Measurements from ENCODE around the gene DMWD.

Gene DMWD

DNA sequence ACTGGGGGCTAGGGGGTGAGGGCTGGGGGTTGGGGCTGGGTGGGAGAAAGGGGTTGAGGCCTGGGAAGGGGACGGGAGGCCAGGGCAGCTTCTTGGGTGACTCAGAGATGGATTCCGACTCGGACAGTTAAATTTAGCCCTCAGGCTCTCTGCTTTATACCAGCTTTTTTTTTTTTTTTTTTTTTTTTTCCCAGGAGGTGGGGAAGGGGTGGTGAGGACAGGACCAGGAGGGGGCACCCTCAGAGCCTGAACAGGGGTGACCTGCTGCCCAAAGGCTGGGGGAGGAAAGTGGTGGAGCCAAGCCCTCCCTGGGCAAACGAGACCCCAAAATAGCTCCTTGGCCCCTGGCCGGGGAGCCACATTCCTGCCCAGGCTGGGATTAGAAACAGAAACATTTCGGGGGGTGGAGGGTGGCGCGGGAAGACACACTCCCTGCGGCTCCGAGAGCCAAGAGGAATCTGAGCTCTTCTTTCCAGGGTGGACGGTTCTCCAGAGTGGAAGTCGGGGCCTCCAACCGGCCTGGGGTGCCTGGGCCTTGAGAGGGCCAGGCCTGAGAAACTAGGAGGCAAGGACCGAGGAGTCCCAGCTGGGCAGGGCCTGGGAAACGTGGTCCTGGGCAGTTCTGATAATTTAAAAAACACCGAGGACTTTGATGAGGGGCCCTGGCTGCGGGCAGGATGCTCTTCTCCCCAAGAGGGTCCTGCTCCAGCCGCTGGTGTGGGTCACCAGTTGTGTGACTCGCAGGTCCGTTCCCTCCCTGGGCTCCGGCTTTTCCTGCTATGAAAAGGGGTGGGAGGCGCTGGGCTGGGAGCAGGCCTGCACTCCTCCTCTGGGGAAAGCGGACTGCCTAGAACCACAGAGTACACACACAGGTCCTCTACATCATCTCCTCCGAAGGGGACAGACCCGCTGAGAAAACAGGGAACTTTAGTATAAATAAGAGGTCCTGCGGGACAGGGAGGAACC is 9.5 kb downstream of the DMWD start:
- no peak overlapping the region for H3K4me2 ChIP-seq (ENCODE audit: low read length)

DNA sequence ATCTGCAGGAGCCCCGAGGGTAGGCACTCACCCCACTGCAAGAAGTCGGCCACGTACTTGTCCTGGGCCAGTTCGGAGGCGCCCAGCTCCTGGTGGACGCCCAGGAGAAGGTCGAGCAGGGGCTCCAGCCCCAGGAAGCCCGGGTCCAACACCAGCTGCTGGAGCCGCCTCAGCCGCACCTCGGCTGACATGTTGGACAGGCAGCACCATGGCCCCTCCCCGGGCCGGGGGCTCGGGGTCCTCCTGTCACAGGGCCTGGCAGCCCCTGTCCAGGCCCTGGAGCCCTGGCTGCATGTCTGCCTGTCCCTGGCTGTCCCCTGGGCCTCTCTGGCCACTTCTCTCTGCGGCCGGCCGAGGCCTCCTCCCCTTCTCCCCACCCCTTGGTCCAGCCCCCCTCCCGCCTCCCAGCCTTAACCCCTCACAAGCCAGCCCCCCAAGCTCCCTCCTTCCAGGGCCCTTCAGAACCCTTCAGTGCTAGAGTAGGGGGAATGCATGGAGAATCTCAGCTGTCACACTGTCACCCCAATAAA is 10.4 kb downstream of the DMWD start, which contains the start of gene DMPK:
DMPK (minus strand) TSS at position 329 of the 530 bp plus-strand sequence; CDS start at position 191, 138 bp downstream.
- no peaks in the 10 kb centered on the region for H3K27me3 ChIP-seq (ENCODE audit: control insufficient read depth, low read length)

More for the DNA sequence above, 9.5 kb downstream of the DMWD start:
- no peak overlapping the region for H3K27ac ChIP-seq (ENCODE audit: low read depth, low read length)
- peaks cover 19% of the 10 kb centered on the region for H3K4me1 ChIP-seq (ENCODE audit: control insufficient read depth, low read length)
- no peak overlapping the region for H3K4me3 ChIP-seq (ENCODE audit: low read length)
- TF ChIP-seq, protein P1, sequence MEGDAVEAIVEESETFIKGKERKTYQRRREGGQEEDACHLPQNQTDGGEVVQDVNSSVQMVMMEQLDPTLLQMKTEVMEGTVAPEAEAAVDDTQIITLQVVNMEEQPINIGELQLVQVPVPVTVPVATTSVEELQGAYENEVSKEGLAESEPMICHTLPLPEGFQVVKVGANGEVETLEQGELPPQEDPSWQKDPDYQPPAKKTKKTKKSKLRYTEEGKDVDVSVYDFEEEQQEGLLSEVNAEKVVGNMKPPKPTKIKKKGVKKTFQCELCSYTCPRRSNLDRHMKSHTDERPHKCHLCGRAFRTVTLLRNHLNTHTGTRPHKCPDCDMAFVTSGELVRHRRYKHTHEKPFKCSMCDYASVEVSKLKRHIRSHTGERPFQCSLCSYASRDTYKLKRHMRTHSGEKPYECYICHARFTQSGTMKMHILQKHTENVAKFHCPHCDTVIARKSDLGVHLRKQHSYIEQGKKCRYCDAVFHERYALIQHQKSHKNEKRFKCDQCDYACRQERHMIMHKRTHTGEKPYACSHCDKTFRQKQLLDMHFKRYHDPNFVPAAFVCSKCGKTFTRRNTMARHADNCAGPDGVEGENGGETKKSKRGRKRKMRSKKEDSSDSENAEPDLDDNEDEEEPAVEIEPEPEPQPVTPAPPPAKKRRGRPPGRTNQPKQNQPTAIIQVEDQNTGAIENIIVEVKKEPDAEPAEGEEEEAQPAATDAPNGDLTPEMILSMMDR (IDR thresholded peaks at IDR 0.05; ENCODE audit: low read depth, low read length, poor library complexity, severe bottlenecking), result no peak
- no peak for TF ChIP-seq EZH2phosphoT487 (IDR thresholded peaks at IDR 0.05; ENCODE audit: borderline replicate concordance, low read length)
- H3K36me3 ChIP-seq (ENCODE audit: control insufficient read depth, low read length), result peaks cover 26% of the 10 kb centered on the region
- H3K9me3 ChIP-seq (ENCODE audit: control insufficient read depth, insufficient read depth, low read length), result no peaks in the 10 kb centered on the region
- peaks cover 18% of the 10 kb centered on the region for H4K20me1 ChIP-seq (ENCODE audit: control insufficient read depth, insufficient read depth, low read depth, low read length)
- no peaks in the 10 kb centered on the region for H3K9me2 ChIP-seq (replicated peaks; ENCODE audit: control insufficient read depth, low read length)
- H3K27me3 ChIP-seq (ENCODE audit: control insufficient read depth, low read length), result no peaks in the 10 kb centered on the region
- no peaks in the 10 kb centered on the region for H3K79me2 ChIP-seq (ENCODE audit: control insufficient read depth, low read length)
- peaks cover 5% of the 10 kb centered on the region; the same call in 1 of the 2 replicates for H3F3A ChIP-seq (ENCODE audit: control insufficient read depth, insufficient read depth)

DNA sequence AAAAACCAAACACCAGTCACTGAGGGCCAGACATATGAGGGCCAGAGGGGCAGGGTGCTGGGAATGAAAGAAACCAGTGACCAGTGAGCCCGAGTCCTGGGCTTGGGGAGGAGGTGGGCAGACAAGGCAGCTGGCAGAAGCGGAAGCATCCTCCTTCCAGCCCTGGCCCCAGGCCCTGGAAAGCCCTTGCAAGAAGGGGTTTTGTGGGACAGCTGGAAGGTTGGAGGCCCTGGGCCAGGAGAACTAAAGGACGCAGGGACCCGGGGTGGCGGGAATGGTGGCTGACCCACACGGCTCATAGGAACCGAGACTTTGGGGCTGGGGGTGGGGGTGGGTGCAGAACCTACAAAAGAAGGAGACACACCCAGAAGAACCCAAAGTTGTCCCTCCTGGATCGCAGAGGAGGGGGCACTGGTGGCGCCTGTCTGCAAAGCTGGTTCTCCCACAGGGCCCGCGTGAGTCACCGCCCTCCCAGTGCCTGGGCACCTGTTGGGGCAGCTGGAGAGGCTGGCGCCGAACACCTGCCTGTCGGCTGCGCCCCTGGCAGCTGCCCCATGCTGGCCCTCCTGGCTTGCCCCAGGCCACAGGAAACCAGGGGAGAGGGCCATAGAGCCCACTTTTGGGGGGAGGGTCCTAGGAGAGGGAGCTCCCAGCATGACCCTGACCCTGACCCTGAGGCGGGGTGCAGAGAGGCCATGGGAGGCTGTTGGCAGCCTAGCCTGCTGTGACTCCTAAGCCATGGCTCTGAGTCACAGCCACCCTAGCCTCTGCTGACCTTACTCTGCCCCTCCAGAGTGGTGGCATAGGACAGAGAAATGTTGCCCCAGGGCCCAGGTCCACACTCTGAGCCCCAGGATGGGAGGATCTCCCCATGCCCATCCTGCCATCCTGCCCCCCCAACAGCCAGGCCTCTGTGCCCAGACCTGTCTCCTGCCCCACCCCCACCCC is 11.2 kb downstream of the DMWD start:
- peaks cover 29% of the 10 kb centered on the region; the same call in 1 of the 2 replicates for H3K36me3 ChIP-seq (ENCODE audit: control insufficient read depth, low read length)
- no peaks in the 10 kb centered on the region for H3K27me3 ChIP-seq (ENCODE audit: control insufficient read depth, low read length)
- peaks cover 19% of the 10 kb centered on the region for H3K4me1 ChIP-seq (ENCODE audit: control insufficient read depth, low read length)
- H3K27ac ChIP-seq (ENCODE audit: low read depth, low read length), result no peak overlapping the region
- TF ChIP-seq, protein P1 (IDR thresholded peaks at IDR 0.05; ENCODE audit: low read depth, low read length, poor library complexity, severe bottlenecking), result no peak
- no peak for TF ChIP-seq EZH2phosphoT487 (IDR thresholded peaks at IDR 0.05; ENCODE audit: borderline replicate concordance, low read length)
- no peaks in the 10 kb centered on the region for H3K79me2 ChIP-seq (ENCODE audit: control insufficient read depth, low read length)
- peaks cover 5% of the 10 kb centered on the region; the same call in 1 of the 2 replicates for H3F3A ChIP-seq (ENCODE audit: control insufficient read depth, insufficient read depth)
- no peak overlapping the region for H3K4me3 ChIP-seq (ENCODE audit: low read length)
- peaks cover 18% of the 10 kb centered on the region for H4K20me1 ChIP-seq (ENCODE audit: control insufficient read depth, insufficient read depth, low read depth, low read length)
- H3K9me2 ChIP-seq (replicated peaks; ENCODE audit: control insufficient read depth, low read length), result no peaks in the 10 kb centered on the region
- no peak overlapping the region for H3K4me2 ChIP-seq (ENCODE audit: low read length)
- no peaks in the 10 kb centered on the region for H3K9me3 ChIP-seq (ENCODE audit: control insufficient read depth, insufficient read depth, low read length)

More for the DNA sequence above, 10.4 kb downstream of the DMWD start, which contains the start of gene DMPK:
- peaks cover 5% of the 10 kb centered on the region; the same call in 1 of the 2 replicates for H3F3A ChIP-seq (ENCODE audit: control insufficient read depth, insufficient read depth)
- H4K20me1 ChIP-seq (ENCODE audit: control insufficient read depth, insufficient read depth, low read depth, low read length), result peaks cover 18% of the 10 kb centered on the region
- no peaks in the 10 kb centered on the region for H3K9me3 ChIP-seq (ENCODE audit: control insufficient read depth, insufficient read depth, low read length)
- H3K36me3 ChIP-seq (ENCODE audit: control insufficient read depth, low read length), result peaks cover 30% of the 10 kb centered on the region; the same call in 1 of the 2 replicates
- TF ChIP-seq EZH2phosphoT487 (IDR thresholded peaks at IDR 0.05; ENCODE audit: borderline replicate concordance, low read length), result no peak
- TF ChIP-seq, protein P1 (IDR thresholded peaks at IDR 0.05; ENCODE audit: low read depth, low read length, poor library complexity, severe bottlenecking), result no peak
- peaks cover 19% of the 10 kb centered on the region for H3K4me1 ChIP-seq (ENCODE audit: control insufficient read depth, low read length)
- no peaks in the 10 kb centered on the region for H3K79me2 ChIP-seq (ENCODE audit: control insufficient read depth, low read length)
- no peaks in the 10 kb centered on the region for H3K9me2 ChIP-seq (replicated peaks; ENCODE audit: control insufficient read depth, low read length)
- no peak within 1 kb of the TSS for H3K4me2 ChIP-seq (ENCODE audit: low read length)
- H3K27ac ChIP-seq (ENCODE audit: low read depth, low read length), result no peak within 1 kb of the TSS
- no peak within 1 kb of the TSS for H3K4me3 ChIP-seq (ENCODE audit: low read length)
